GM12872 (cell line): Measurements from ENCODE around the gene ADAMTS8.

Experiments
- TF ChIP-seq, protein P1 (sequence below): IDR thresholded peaks from 3 replicates; pipeline ENCODE4 v1.5.1; 2011; ENCODE audit warnings: low read depth, mild to moderate bottlenecking, low read length, moderate library complexity; ENCODE audit not compliant: insufficient read depth

ADAMTS8 gene

DNA sequence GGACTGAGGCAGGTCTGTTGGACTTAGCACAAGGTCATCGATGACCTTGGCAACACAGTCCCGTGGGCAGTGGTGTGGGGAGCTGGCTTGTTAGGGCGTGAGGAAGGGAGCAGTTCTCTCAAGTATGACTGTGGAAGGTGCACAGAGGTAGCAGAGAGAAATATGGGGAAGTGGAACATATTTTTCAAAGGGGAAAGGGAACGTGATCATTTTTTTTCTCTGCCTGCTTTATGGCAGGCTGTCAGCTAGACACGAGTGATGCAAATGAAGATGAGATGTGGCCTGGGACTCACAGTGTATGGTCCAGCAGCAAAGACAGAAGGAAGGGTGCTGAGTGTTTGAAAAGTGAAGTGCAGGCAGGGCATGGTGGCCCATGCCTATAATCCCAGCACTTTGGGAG, 30.6 kb downstream of the ADAMTS8 start:
- TF ChIP-seq, protein P1, sequence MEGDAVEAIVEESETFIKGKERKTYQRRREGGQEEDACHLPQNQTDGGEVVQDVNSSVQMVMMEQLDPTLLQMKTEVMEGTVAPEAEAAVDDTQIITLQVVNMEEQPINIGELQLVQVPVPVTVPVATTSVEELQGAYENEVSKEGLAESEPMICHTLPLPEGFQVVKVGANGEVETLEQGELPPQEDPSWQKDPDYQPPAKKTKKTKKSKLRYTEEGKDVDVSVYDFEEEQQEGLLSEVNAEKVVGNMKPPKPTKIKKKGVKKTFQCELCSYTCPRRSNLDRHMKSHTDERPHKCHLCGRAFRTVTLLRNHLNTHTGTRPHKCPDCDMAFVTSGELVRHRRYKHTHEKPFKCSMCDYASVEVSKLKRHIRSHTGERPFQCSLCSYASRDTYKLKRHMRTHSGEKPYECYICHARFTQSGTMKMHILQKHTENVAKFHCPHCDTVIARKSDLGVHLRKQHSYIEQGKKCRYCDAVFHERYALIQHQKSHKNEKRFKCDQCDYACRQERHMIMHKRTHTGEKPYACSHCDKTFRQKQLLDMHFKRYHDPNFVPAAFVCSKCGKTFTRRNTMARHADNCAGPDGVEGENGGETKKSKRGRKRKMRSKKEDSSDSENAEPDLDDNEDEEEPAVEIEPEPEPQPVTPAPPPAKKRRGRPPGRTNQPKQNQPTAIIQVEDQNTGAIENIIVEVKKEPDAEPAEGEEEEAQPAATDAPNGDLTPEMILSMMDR = no peak

DNA sequence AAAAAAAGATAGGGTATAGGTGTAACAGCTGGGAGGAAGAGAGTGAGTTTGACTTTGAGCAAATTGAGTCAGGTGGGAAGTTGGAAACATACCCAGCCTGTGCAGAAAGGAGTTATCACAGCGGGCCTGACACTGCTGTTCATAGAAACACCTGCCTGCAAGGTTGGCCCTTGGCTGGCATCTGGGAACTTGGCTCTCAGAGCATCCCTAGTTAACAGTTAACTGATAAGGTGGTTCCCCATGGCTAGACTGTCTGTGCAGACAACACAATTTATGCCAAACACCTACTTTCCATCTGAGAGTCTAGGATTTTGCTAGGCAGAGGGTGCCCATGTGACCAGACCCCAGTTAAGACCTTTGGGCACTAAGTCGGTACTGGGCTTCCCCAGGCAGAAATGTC, 31.4 kb downstream of the ADAMTS8 start:
- TF ChIP-seq, protein P1 = no peak

DNA sequence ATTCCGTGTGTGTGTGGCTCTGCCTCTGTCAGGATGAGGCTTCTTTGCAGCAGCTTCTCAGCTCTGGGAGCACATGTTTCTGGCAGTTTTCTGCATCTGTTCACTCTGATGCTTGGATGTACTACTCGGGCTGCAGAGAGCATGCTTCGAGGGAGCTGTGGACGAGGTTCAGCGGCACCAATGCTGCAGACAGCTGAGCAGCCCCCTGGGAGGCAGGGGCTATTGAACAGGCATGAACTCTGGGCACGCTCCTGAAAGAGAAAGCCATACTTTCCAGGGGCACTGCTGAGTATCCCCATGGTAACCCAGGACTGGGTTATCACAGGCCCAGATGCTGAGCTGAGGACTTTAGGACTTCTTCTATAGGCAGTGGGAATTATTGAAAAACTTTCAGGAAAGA, 33.8 kb downstream of the ADAMTS8 start:
- TF ChIP-seq, protein P1 = no peak

DNA sequence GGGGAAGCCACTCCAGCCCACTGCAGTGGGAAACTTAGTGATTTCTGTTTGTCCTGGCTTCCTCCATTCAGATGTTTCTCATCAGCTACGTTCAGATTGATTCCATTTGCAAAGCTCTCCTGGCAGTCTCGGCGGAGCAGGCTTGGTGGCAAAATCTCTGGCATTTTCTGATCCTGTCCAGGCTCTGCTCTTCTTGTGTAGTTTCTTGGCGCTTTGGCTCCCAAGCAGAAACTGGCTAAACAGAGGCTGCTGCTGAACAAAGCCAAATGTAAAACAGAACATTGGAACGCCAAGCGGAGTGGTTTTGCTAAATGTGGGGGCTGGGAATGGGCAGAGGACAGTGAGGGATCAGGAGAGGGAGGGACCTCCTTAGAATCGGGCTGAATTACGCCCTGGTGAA, 36.7 kb downstream of the ADAMTS8 start:
- TF ChIP-seq, protein P1 = no peak

DNA sequence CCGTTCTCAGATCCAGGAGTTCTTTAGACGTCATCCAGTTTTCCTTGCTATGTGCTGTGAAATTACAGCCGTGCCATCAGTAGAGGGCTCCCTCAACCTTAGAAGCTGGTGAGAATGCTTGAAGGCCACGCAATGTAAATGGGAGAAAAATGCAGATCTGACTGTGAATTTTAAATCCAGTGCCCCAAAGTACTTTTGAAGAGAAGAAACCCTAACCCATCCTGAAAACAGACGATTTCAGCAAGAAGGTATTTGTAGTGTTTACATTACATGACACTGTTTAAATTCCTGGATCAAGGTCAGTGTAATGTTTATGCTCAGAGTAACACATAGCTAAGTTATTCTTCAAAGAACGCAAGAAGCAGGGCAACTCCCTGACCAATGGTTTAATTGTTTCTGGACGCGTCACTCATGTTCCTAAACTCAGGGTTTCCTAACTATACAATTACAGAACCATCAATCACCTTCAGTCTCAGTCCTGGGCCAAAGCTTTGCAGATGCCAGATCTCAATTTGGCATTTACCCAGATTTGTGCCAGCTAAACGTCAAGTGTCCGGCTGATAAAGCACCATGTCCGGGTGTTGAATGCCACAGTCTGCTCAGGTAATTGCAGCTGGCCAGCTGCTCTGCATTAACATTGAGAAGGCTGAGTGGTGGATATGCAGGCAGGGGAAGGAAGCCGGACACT, 38.2 kb downstream of the ADAMTS8 start:
- TF ChIP-seq, protein P1 = peak; percentile 25; the same call in 1 of the 3 replicates

DNA sequence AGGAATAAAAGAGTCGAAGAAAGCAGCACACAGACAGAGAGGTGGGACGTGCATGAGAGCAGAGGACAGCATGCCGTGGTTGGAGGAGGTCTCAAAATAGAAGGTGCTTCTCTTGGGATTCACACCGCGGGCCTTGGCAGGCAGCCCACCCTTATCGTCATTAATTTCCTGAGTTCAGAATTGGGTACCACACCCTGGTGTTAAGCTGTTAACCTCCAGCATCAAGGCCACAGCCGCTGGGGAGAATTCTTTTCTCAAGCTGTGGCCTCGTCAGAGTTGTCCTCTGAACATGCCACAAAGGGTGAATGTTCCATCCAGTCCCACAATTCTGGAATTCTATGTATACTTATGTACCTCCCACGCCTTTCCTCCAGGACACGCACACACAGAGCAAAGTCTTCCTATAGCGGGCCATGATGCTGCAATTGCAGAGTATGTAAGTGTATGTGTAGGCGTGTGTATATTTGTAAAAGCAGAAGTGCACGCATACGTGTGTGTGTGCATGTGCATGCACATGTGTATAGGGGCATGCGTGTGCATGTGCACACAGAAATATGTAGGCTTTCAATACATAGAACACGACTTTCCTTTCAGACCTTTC, 39.0 kb downstream of the ADAMTS8 start:
- TF ChIP-seq, protein P1 = no peak

DNA sequence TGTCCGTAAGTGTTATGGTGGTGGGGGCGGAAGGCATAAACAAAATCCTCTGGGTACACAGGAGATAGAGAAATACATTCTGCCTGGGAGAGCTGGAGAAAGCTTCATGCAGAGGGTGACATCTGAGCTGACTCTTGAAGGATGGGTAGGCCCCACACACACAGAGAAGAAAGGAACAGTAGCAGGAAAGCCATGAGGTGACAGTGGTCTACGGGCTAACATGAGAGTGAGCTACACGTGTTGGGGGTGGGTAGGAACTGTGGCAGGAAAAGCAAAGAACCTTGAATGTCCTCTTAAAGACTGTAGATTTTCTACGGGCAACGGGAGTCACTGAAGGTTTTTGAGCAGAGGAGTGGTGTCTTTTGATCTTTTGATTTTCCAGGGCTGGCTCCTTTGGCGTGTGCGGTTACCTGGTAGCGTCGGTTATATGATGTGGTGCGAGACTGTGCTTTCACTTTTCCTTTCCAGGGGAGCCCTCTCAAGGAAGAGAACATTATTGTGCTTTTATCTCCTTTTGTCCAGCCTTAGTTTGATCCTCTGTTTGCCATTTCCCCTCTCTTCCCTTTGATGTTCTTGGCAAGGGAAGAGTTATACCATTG, 39.7 kb downstream of the ADAMTS8 start:
- TF ChIP-seq, protein P1 = no peak
